SK-N-SH (cell line): ENCODE results near the gene CDCP2. TPM values are rescaled to one million over a fixed set of nuclear protein-coding genes. Genes with fewer than 3 reads are reported as not detected.

ENCODE experiments used
- CTCF ChIA-PET: fragments of 300-600, 350-600 bp; formaldehyde crosslinking; extraction: SDS; loops from one replicate; lab custom pipeline; 2021; lab: Yijun Ruan, JAX
- POLR2A ChIA-PET: fragments of 350-600 bp; sonication (Branson Sonifier 250); formaldehyde crosslinking; extraction: SDS; loops from one replicate; lab custom pipeline; 2020; ENCODE audit warnings: antibody characterized with exemption, inconsistent platforms; lab: Yijun Ruan, JAX
- DNase-seq: peaks from one replicate; pipeline ENCODE4 v3.0.0; 2012
- H2AFZ ChIP-seq: fragments of 200-600 bp; sonication (generic); 2 replicates; pipeline ENCODE4 v1.8.1; 2016; ENCODE audit warnings: antibody characterized with exemption, mild to moderate bottlenecking, low read depth
- H3F3A ChIP-seq: fragments of 200-600 bp; sonication (generic); replicated peaks from 2 replicates; pipeline ENCODE3; 2016; ENCODE audit warnings: antibody characterized with exemption, mild to moderate bottlenecking; ENCODE audit not compliant: insufficient read depth
- H3K27ac ChIP-seq, 2 experiments: fragments of 200-500 bp in 1 of 2; fragments of 200-600 bp in 1 of 2; sonication (Bioruptor generic) in 1 of 2; sonication (generic), shearing (Covaris generic) in 1 of 2; 2 replicates each; pipeline versions ENCODE4 v1.5.1 to v1.6.1; 2014 to 2016; ENCODE audit warnings: low read depth in 2 of 2, inconsistent platforms in 1 of 2, low read length in 1 of 2, mild to moderate bottlenecking in 1 of 2, mixed read lengths in 1 of 2
- H3K27me3 ChIP-seq: fragments of 200-600 bp; sonication (generic), shearing (Covaris generic); 2 replicates; pipeline ENCODE4 v1.6.1; 2016; ENCODE audit warnings: mixed run types; ENCODE audit not compliant: insufficient read depth
- H3K36me3 ChIP-seq, 2 experiments: fragments of 200-500 bp in 1 of 2; fragments of 200-600 bp in 1 of 2; sonication (Bioruptor generic) in 1 of 2; sonication (generic) in 1 of 2; replicated peaks in 1 of 2; 2 replicates each; pipeline versions ENCODE3 to v1.5.1; 2014 to 2016; ENCODE audit warnings: low read length in 1 of 2, mild to moderate bottlenecking in 1 of 2; ENCODE audit not compliant: insufficient read depth in 2 of 2, control insufficient read depth in 1 of 2
- H3K4me1 ChIP-seq, 2 experiments: fragments of 200-500 bp in 1 of 2; fragments of 200-600 bp in 1 of 2; sonication (Bioruptor generic) in 1 of 2; sonication (generic), shearing (Covaris generic) in 1 of 2; 2 replicates each; pipeline versions ENCODE4 v1.5.1 to v1.6.1; 2014 to 2016; ENCODE audit warnings: low read depth in 1 of 2, low read length in 1 of 2, mixed run types in 1 of 2; ENCODE audit not compliant: insufficient read depth in 2 of 2, control insufficient read depth in 1 of 2
- H3K4me2 ChIP-seq: fragments of 200-600 bp; sonication (generic), shearing (Covaris generic); 2 replicates; pipeline ENCODE4 v1.6.1; 2017; ENCODE audit warnings: mixed run types
- H3K4me3 ChIP-seq, 2 experiments: fragments of 200-500 bp in 1 of 2; fragments of 200-600 bp in 1 of 2; sonication (Bioruptor generic) in 1 of 2; sonication (generic), shearing (Covaris generic) in 1 of 2; 2 replicates each; pipeline versions ENCODE4 v1.5.1 to v1.8.1; 2014 to 2016; ENCODE audit warnings: low read depth in 2 of 2, inconsistent platforms in 1 of 2, low read length in 1 of 2, mild to moderate bottlenecking in 1 of 2, mixed read lengths in 1 of 2, moderate library complexity in 1 of 2
- H3K79me2 ChIP-seq: fragments of 200-600 bp; sonication (generic); 2 replicates; pipeline ENCODE4 v1.8.1; 2017; ENCODE audit warnings: mild to moderate bottlenecking; ENCODE audit not compliant: insufficient read depth
- H3K9ac ChIP-seq: fragments of 200-600 bp; sonication (generic); 2 replicates; pipeline ENCODE4 v1.6.1; 2017; ENCODE audit warnings: mixed run types
- H3K9me2 ChIP-seq: fragments of 200-600 bp; sonication (generic); 2 replicates; pipeline ENCODE4 v1.6.1; 2017; ENCODE audit warnings: mixed run types
- H3K9me3 ChIP-seq: fragments of 200-600 bp; sonication (generic); 2 replicates; pipeline ENCODE4 v1.6.1; 2017; ENCODE audit warnings: mixed run types, mild to moderate bottlenecking, moderate library complexity
- H4K20me1 ChIP-seq: fragments of 200-600 bp; sonication (generic); 2 replicates; pipeline ENCODE4 v1.6.1; 2017; ENCODE audit warnings: mild to moderate bottlenecking, mixed run types; ENCODE audit not compliant: insufficient read depth
- CHD2 ChIP-seq: fragments of 150-350 bp; IDR thresholded peaks from 2 replicates; pipeline ENCODE4 v1.6.1; 2018; ENCODE audit warnings: low read length; ENCODE audit not compliant: partially characterized antibody
- CTCF ChIP-seq: fragments of 200-600 bp; sonication (generic); IDR thresholded peaks from 2 replicates; pipeline ENCODE4 v1.6.1; 2017; ENCODE audit warnings: antibody characterized with exemption, mild to moderate bottlenecking, moderate library complexity
- EP300 ChIP-seq, 2 experiments: IDR thresholded peaks; 2 replicates each; pipeline versions ENCODE4 v1.4.0 to v1.6.1; 2012; ENCODE audit warnings: borderline replicate concordance in 1 of 2, low read depth in 1 of 2, low read length in 1 of 2
- EZH2phosphoT487 ChIP-seq: fragments of 200-600 bp; sonication (generic); IDR thresholded peaks from 2 replicates; pipeline ENCODE4 v1.6.1; 2017; ENCODE audit warnings: low read depth, mixed run types, mild to moderate bottlenecking, antibody characterized with exemption, moderate library complexity, borderline replicate concordance
- FOSL2 ChIP-seq: IDR thresholded peaks from 2 replicates; pipeline ENCODE4 v1.4.0; 2012; ENCODE audit warnings: low read depth, mild to moderate bottlenecking, moderate library complexity, borderline replicate concordance
- FOXJ3 ChIP-seq: sonication (generic); formaldehyde crosslinking; IDR thresholded peaks from 2 replicates; pipeline ENCODE4 v1.5.1; 2020; ENCODE audit warnings: mild to moderate bottlenecking, missing genetic modification reagents
- GABPA ChIP-seq: IDR thresholded peaks from 2 replicates; pipeline ENCODE4 v1.4.0; 2012; ENCODE audit warnings: low read depth, mild to moderate bottlenecking
- MAX ChIP-seq: IDR thresholded peaks from 2 replicates; pipeline ENCODE4 v1.4.0; 2012; ENCODE audit warnings: low read depth
- NRF1 ChIP-seq: IDR thresholded peaks from 2 replicates; pipeline ENCODE4 v1.6.1; 2012; ENCODE audit warnings: low read depth, mild to moderate bottlenecking, low read length
- PBX3 ChIP-seq: IDR thresholded peaks from 2 replicates; pipeline ENCODE4; 2012
- POLR2AphosphoS5 ChIP-seq: IDR thresholded peaks from 2 replicates; pipeline ENCODE4 v1.6.1; 2012; ENCODE audit warnings: low read depth, low read length
- RAD21 ChIP-seq: IDR thresholded peaks from 2 replicates; pipeline ENCODE4 v1.6.1; 2012; ENCODE audit warnings: mild to moderate bottlenecking, low read length
- REST ChIP-seq: IDR thresholded peaks from 2 replicates; pipeline ENCODE4 v1.6.1; 2012; ENCODE audit warnings: mild to moderate bottlenecking, low read depth, low read length, moderate library complexity
- RFX5 ChIP-seq: IDR thresholded peaks from 2 replicates; pipeline ENCODE4 v1.6.1; 2012; ENCODE audit warnings: mild to moderate bottlenecking, improper control_type of control experiment, low read length
- SIN3A ChIP-seq: IDR thresholded peaks from 2 replicates; pipeline ENCODE4 v1.6.1; 2012; ENCODE audit warnings: low read depth, mild to moderate bottlenecking, low read length, moderate library complexity, borderline replicate concordance
- TCF12 ChIP-seq: IDR thresholded peaks from 2 replicates; pipeline ENCODE4 v1.4.0; 2012
- TEAD4 ChIP-seq: IDR thresholded peaks from 2 replicates; pipeline ENCODE4 v1.4.0; 2012; ENCODE audit warnings: mild to moderate bottlenecking, borderline replicate concordance; ENCODE audit not compliant: insufficient read depth
- USF2 ChIP-seq: fragments of 150-350 bp; IDR thresholded peaks from 2 replicates; pipeline ENCODE4 v1.6.1; 2017; ENCODE audit warnings: antibody characterized with exemption, low read length, low read depth, borderline replicate concordance
- WGBS: methylation state at CpG from one replicate; pipeline ENCODE4 v1.1.6; 2017; ENCODE audit warnings: low lambda C conversion rate; 5-methylcytosine and 5-hydroxymethylcytosine counted together
- polyA plus RNA-seq, 3 experiments: library from polyadenylated mRNA; depleted of rRNA; stranded (reverse); fragments of >200 nt; gene quantifications; 2 replicates each; pipeline ENCODE4 v1.2.3, GENCODE V29; 2012

CDCP2 gene
- polyA plus RNA-seq, 1 of the 3 experiments (the other 2 are of a cell fraction) = not detected

GRCh38 chr1:54138994-54139393, 13.8 kb downstream of the CDCP2 start:
- no peaks in the 10 kb centered on the region for H3K36me3 ChIP-seq
- no peaks in the 10 kb centered on the region for H3K27me3 ChIP-seq
- no peak overlapping the region for H3K4me3 ChIP-seq
- CTCF ChIA-PET = interaction anchor here (5.8 kb wide), 1 partner anchor 16 kb away, joined by 37 read pairs; no protein-coding TSS in a partner anchor
- no peak overlapping the region for H3K9ac ChIP-seq
- TF ChIP-seq CHD2 = no peak
- TF ChIP-seq FOXJ3 (CRISPR knock-in tag) = no peak
- no peak overlapping the region for H3K4me2 ChIP-seq
- H4K20me1 ChIP-seq = no peaks in the 10 kb centered on the region
- no peaks in the 10 kb centered on the region for H3K79me2 ChIP-seq
- peaks cover 0 to 28% of the 10 kb centered on the region in 2 experiments; a peak in 2 of 4 replicates for H3K4me1 ChIP-seq
- H3K27ac ChIP-seq = no peak overlapping the region
- no peaks in the 10 kb centered on the region for H3F3A ChIP-seq
- WGBS = 100% methylated on average over 1 of the region's 1 CpG
- no peak for DNase-seq
- POLR2A ChIA-PET = no interaction called here
- no peak overlapping the region for H2AFZ ChIP-seq
- no peaks in the 10 kb centered on the region for H3K9me2 ChIP-seq
- no peaks in the 10 kb centered on the region for H3K9me3 ChIP-seq

- Histone ChIP-seq H3K4me1 (peaks cover 0 to 28% of the 10 kb centered on the region in 2 experiments; a peak in 2 of 4 replicates), H3K79me2 (no peaks in the 10 kb centered on the region), H3K4me3 (no peak overlapping the region), H3K9ac (no peak overlapping the region), H3F3A (no peaks in the 10 kb centered on the region), H3K9me2 (no peaks in the 10 kb centered on the region), H3K9me3 (no peaks in the 10 kb centered on the region), H2AFZ (peak overlapping the region; percentile 18; the same call in 1 of the 2 replicates), H4K20me1 (no peaks in the 10 kb centered on the region), H3K27ac (peak overlapping the region in 1 of 2 experiments; percentile 51; a peak in 1 of 4 replicates), H3K27me3 (no peaks in the 10 kb centered on the region), H3K36me3 (no peaks in the 10 kb centered on the region), H3K4me2 (peak overlapping the region; percentile 26; the same call in 1 of the 2 replicates)
- TF ChIP-seq TEAD4 (no peak), SIN3A (no peak), EP300 (IDR thresholded peaks at IDR 0.05; ENCODE audit: borderline replicate concordance in 1 of 2, low read depth in 1 of 2, low read length in 1 of 2) (no peak), CTCF (no peak), USF2 (no peak), RAD21 (no peak), MAX (no peak), REST (no peak), FOSL2 (no peak), PBX3 (0 out of 2 replicates have a peak, but pooled peaks have one; percentile 45), GABPA (no peak), NRF1 (no peak), RFX5 (no peak), TCF12 (peak; percentile 27; the same call in 1 of the 2 replicates), POLR2AphosphoS5 (no peak), EZH2phosphoT487 (no peak)
- DNase-seq = peak; percentile 65
- WGBS = 65% methylated on average over 8 of the region's 10 CpGs
- ChIA-PET CTCF (interaction anchor here (0.9 to 5.8 kb wide), 3 partner anchors 13 to 352 kb away, joined by 3 to 37 read pairs (median 8); no protein-coding TSS in a partner anchor), POLR2A (interaction anchor here (1.2 kb wide), 1 partner anchor 86 kb away, joined by 3 read pairs; no protein-coding TSS in a partner anchor)
Measured at GRCh38 chr1:54137534-54138061, 15.2 kb downstream of the CDCP2 start.
